Ureter (tissue), 1 donor: Measurements from ENCODE around the gene AKAP5. TPM values are rescaled to one million over a fixed set of nuclear protein-coding genes. Genes with fewer than 3 reads are reported as not detected.
"Not testable (repeated sequence)": the region's sequence is repeated elsewhere in the genome, so short reads cannot be mapped to it uniquely, and the experiment has no call there.

Experiments
- DNase-seq: peaks from one replicate; pipeline ENCODE4 v3.0.0-alpha.2; 2020; ENCODE audit warnings: low spot score
- total RNA-seq: library from RNA; stranded (reverse); gene quantifications from one replicate; pipeline ENCODE4 v1.2.4, GENCODE V29; 2023
- donor health status: DM: yes; HTN: yes; CAD: no.

Gene AKAP5
- total RNA-seq, 1 donor from 2014 or later: 0.96 TPM

DNA sequence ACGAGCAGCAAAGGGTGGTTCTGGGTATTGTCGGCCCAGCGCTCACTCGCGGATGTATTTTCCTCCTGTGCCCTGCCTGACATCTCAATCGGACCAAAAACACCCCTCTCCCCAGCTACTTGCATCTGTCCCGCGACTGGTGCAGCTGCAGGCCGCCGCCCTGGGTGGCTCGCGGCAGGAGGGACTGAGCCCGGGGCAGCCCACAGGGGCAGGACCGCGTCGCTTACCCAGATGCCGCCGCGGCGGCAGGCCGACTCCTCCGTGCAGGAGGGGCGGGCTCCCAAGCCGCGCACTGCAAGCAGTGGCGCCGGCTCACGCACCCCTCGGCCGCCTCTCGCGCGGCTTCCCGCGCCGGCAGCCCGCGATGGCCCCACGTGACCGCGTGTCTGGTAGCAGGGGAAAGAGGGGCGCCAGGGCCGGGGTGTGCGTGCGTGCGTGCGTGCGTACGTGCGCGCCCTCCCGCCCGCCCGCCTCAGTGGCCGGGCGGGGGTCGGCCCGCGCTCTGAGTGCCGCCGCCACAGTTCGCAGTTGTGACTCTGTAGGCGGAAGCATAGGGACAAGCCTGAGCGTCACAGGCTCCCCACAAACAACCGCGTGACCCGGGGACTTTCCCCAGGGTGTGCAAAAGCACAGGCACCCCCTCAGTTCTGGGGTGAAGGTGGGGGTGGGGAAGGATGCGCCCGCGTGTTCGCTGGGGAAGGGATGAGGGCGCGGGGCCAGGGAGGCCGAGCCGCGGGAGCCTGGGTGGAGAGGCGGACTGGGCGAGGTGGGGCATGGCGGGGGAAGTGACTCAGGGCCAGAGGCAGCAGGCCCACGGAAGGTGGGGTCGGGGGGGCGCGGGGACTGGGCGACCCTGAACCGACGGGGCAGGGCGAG is 38.4 kb downstream of the AKAP5 start, which contains the start of gene ZBTB25:
ZBTB25 (minus strand) TSS at position 405 of the 876 bp plus-strand sequence. CDS start 13,305 bp downstream, outside the sequence.
- DNase-seq: peak; percentile 90

DNA sequence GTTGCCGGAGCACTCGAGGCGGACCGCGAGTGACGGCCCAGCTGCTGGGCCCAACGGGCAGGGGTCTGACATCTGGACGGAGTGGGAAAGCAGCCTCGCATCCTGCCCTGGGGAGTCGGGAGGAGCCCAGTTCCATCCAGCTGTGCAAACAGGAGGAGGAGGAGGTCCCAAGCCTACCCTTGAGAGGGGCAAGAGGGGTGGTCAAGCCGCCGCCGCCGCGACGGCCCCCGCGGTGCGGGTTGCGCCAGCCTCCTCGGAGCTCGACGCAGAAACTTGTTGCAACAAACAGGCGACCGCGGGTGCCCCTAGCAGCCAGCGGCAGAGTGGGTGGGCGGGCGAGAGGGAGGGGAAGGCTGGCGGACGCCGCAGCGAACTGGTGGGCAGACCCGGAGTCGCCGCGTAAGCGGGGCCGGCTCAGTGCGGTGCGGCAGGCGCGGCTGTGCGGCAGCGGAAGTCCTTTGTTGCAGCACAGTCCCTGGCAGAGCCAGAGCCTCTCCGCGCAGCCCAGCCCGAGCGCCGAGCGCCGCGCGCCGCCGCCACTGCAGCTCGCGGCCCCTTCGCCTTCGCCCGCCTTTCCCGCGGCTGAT is 39.1 kb downstream of the AKAP5 start, which contains the start of gene ZBTB1:
ZBTB1 (plus strand) TSS at position 461 of the 587 bp plus-strand sequence. CDS start 16,735 bp downstream, outside the sequence.
- peak; percentile 87 for DNase-seq

DNA sequence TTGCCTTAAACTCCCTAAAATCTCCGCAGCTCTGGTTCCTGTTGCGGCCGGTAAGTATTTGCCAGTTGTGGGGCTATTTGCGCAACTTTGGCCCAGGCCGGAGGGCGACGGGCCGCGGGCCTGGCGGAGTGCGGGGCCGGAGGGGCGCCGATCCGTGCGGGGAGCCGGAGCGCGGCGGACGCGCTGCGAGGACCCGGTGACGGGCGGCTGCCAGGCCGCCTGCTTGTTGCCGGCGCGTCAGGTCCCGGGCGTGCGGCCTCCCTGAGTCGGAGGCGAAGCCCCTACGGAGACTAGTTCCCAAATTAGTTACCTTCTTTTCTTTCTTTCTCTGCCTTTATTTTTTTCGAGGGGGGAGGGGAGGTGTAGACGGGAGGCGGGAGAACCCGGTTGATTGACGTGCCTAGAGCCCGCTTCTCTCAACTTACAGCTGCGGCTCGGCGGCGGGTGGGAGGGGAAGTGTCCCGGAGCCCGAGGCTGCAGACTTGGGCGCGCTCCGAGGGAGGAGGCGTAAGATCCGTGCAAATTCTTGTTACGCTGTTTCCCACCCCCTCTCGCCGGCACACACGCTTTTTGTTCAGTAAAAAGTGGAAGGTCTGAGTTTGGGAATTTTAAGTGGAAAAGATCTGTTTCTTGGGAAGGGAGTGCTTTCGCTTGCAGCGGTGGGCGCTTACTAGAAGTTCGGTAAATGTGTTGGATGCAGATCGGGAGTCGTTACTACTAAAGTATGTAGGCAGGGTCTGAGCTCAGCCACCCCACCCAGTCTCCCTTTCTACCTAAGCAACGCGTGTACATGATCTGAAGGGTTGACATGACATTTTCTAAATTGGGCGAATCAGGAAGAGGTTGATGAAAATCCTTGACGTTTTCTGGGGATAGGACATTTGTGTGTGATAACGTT is 39.8 kb downstream of the AKAP5 start:
- peak; percentile 92 for DNase-seq

DNA sequence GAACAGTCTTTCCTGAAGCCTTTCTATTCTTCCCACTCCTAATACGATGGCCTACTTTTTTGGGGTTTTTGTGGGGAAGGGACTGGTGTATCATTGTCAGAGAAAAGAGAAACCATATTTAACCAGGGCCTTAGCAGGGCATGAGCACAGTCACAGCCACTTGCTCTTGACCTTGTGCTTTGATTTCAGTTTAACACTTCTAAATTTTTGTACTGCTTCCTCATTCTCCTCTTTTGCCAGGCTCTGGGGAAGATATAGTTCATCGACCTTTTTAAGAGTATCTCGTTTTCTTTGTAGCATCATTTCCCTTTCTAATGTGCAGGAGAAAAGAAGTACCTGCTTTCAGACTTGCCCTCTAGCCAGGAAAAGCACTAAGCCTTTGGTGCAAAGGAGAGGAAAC is 41.4 kb downstream of the AKAP5 start:
- no peak for DNase-seq

DNA sequence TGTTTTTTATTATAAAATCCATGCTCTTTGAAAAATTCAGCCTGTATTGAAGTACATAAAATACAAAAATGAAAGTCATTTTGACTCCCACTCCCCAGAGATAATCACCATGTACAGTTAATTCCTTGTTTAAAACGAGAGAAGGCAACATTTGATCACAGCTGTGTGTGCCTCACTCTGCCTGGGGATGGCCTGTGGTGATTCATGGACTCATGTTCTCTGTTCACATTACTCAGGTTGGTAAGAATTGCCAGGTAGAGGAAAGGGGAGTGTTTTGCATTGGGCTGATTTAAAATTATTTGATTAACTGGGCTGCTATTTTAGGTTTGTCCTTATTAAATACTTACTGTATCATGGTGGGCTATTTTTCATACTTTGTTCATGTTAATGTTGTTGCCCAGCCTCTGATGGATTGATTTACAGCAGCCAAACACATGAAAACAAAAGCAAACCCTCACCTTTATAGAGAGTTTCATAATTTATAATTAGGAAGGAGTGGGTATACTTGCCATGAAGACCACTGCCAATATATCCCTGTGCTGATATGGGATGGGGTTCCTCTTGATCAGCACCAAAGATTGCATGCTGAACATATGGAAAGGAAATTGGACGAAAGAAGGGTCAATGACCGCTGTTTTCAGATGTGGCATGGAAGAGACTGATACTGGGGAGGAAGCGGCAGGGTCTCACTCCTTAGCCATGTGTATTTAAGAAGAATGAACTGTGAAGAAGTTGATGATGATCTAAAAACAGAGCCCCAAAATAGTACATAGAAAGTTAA is 42.3 kb downstream of the AKAP5 start:
- no peak for DNase-seq

DNA sequence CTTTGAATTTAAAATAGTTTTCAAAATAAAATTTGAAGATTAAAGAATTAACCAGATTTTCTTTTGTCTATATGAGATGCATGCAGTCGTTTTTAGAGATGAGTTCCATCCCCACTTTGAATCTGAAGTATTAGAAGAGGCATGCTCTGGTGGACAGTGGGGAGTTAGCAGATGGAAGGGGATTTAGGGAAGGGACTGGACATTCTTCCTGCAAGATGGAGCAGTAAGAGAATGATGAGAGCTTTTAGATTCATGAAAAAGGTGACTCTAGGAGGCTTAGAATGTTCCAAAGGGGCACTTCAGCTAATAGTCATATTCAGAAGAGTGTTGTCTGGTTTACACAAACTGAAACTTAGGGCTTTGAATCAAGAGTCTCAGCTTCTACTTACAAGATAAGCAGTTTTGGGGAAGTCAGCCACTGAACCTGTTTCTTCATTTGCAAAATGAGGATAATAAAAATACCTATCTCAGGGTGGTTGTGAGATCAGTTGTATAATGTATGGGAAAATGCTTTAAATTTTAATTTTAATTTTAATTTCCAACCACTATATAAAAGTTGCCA is 43.0 kb downstream of the AKAP5 start:
- DNase-seq: no peak

DNA sequence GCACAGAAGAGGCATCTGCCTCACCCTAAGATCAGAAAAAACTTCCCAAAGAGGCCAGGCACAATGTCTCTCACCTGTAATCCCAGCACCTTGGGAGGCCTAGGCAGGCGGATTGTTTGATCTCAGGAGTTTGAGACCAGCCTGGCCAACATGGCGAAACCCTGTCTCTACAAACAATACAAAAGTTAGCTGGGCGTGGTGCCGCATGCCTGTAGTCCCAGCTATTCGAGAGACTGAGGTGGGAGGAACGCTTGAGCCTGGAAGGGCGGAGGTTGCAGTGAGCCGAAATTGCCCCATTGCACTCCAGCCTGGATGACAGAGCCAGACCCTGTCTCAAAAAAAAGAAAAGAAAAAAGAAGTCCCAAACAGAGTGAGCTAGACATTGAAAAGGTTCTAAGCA is 43.7 kb downstream of the AKAP5 start:
- no peak for DNase-seq

DNA sequence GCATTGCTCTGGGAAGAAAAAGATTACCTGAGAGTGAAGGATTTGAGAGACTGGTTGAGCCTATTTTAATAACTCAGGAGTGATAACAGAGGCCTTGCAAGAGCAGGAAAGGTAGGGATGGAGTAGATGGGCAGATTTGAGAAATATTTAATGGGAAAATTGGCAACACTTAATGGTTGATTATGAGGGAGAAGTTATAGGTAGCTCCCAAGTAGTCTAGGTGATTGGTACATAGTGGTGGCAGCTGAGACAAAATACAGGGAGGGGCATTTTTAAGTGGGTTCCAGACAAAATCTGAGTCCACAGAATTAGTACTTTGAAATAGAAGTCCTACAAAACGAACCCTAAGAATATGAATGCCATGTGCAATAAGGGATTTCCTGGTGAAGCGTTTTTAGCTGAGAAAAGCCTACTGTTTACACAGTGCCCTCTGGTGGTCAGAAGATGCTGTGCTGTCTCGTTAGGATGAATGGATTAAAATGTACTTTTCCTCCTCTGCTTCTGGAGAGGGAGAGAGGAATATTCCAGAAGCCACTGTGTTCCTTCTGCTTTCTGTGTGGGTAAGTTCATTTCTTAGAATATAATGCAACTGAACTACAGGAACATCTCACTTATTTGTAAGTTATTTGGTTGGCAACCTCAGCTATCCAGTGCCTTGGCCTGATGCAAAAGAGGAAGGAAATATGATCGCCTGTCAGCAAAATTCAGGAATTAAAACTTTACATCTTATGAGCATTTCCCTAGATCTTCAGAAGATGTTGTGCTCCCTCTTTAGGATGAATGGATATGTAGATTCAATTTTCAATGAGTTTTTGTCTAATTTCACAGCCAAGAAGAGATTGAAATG is 45.7 kb downstream of the AKAP5 start:
- DNase-seq: peak; percentile 70

DNA sequence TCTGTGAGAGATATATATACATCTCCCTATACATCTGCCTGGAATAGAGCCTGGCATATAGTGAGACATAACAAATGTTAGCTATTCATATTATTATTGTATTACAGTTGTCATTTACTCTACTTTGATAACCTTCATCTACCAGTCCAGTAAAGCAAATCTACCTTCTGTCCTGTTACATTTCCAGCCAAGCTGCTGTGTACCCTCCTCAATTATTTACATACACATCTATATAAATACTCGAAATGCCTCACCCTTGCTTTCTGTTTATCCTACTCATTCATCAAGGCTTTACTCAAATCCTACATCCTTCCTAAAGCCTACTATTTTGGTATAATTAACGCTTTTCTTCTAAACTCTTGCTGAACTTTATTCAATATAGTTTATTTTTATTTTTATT is 48.0 kb downstream of the AKAP5 start:
- DNase-seq: no peak

DNA sequence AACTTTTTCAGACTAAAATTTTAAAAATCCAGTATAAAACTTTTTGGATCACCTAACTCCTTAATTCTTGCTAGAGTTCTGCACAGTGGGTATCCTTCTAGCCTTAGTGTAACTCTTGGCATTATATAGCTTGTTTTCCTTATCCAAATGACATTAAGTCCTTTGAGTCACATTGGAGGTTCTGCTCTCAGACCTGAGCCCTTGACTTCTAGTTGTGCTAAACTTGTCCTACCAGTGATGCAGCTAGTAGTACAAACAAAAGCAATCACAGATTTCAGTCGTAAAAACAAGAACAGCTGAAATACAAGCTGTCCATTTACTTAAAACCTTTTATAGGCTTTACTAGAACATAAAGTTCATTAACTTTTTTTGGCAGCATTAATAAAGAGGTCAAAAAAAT is 49.8 kb downstream of the AKAP5 start:
- no peak for DNase-seq

DNA sequence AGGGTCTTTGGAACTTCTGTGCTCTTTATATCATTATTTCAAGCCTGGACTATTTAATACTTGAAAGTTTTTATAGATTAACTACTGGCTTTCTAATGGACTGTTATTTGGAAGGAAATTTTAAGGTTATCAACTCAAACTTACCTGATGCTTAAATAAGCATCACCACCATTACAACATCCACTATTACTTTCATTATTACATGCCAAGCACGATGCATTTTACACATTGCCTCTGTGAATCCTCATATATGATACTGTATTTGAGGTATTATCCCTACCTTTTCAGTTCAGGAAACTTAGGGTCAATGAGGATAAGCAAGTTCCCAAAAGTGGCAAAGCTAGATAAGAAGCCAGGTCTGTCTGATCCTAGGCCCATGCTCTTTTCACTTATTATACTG is 51.7 kb downstream of the AKAP5 start:
- DNase-seq: no peak

DNA sequence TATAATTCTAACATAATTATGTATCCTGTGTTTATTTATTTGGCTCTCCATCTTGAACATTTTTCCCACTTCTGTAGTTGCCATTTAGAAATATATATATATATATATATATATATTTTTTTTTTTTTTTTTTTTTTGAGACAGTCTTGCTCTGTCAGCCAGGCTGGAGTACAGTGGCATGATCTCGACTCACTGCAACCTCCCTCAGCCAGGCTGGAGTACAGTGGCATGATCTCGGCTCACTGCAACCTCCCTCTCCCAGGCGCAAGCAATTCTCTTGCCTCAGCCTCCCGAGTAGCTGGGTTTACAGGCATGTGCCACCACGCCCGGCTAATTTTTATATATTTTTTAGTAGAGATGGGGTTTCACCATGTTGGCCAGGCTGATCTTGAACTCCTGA is 52.4 kb downstream of the AKAP5 start:
- not testable (repeated sequence) for DNase-seq

DNA sequence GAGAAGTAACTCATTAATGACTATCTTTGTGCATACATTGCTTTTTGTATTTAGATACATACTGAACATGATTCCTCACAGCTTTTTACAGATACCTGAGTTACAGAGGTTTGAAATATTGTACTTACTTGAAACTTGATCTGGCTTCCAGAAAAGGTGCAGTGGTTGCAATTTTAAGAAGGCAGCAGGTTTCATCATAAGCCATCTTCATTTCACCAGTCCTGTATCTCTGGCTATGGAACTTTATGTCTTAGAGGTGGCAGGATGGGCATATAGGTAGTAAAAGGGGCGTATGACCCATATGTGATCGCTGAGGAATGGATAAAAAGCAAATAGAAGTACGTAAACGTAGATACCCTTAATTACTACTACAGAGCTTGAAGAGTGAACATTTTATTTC is 52.9 kb downstream of the AKAP5 start:
- DNase-seq: no peak

DNA sequence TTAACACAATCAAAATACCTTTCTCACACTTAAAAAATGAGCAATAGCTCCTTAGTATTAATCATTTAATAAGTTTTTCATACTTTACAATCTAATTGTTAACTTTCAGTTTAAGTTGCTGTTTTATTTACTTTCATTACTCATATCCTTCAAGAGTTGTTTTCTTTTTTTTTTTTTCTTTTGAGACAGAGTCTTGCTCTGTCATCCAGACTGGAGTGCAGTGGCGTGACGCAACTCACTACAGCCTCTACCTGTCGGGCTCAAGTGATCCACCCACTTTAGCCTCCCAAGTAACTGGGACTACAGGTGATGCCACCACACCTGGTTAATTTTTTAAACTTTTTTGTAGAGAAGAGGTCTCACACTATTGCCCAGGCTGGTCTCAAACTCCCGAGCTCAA is 55.4 kb downstream of the AKAP5 start:
- no peak for DNase-seq

DNA sequence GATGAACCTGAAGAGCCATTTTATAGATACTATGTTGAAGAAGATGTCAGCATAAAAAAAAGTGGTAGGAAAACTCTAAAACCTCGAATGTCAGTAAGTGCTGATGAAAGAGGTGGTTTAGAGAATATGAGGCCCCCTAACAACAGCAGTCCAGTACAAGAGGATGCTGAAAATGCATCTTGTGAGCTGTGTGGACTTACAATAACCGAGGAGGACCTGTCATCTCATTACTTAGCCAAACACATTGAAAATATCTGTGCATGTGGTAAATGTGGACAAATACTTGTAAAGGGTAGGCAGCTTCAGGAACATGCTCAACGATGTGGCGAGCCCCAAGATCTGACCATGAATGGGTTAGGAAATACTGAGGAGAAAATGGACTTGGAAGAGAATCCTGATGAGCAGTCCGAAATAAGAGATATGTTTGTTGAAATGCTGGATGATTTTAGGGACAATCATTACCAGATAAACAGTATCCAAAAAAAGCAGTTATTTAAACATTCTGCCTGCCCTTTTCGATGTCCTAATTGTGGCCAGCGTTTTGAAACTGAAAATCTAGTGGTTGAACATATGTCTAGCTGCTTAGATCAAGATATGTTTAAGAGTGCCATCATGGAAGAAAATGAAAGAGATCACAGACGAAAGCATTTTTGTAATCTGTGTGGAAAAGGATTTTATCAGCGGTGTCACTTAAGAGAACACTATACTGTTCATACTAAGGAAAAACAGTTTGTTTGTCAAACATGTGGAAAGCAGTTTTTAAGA is 57.5 kb downstream of the AKAP5 start:
- no peak for DNase-seq
